ENCODE measurements around the gene NUFIP1.

GRCh38 chr13:44927968-44928367, 61.3 kb downstream of the NUFIP1 start:
- TF ChIP-seq CTCF (IDR thresholded peaks at IDR 0.05), result no peak
- TF ChIP-seq POLR2A (IDR thresholded peaks at IDR 0.05), result no peak
